Cardiac septum (tissue), 1 donor: ENCODE results near the gene PRR18. TPM values are rescaled to one million over a fixed set of nuclear protein-coding genes. Genes with fewer than 3 reads are reported as not detected.

ENCODE experiments used
- total RNA-seq: library from RNA; stranded (reverse); fragmentation: NEBNext Ultra II Directional; extraction: Animal tissue kit (Norgen Biotek cat#: 25700); gene quantifications from one replicate; pipeline ENCODE4 v1.2.1, GENCODE V29; 2021
- donor health status: DM: no; HTN: no; CAD: no.

PRR18 gene
- total RNA-seq, 1 donor from 2014 or later = 0.13 TPM

Other genes with a start within 250 kb of the PRR18 start
- gene TBXT, start 140.5 kb downstream of the PRR18 start, total RNA-seq = not detected
- 25.1 TPM for gene SFT2D1, start 34.2 kb upstream of the PRR18 start, total RNA-seq
- gene MPC1, start 74.5 kb upstream of the PRR18 start, total RNA-seq = 396 TPM